Measurements from ENCODE around the gene PNPLA6.

The PNPLA6 gene

GRCh38 chr19:7515645-7516151 is 19.8 kb upstream of the PNPLA6 start, which contains the start of gene ZNF358:
Gene ZNF358 (plus strand): TSS chr19:7516103. CDS start chr19:7519243, 3,140 bp downstream.
- peak; percentile 83 for DNase-seq (ENCODE audit: low spot score)

GRCh38 chr19:7516333-7516732 is 19.2 kb upstream of the PNPLA6 start:
- no peak for DNase-seq (ENCODE audit: low spot score)

- DNase-seq (ENCODE audit: low spot score), result no peak
Observed at GRCh38 chr19:7516878-7517277, 18.6 kb upstream of the PNPLA6 start.

GRCh38 chr19:7519361-7520130 is 16.0 kb upstream of the PNPLA6 start:
- DNase-seq (ENCODE audit: low spot score), result no peak

- DNase-seq (ENCODE audit: low spot score), result no peak
Observed at GRCh38 chr19:7520131-7521051, 15.1 kb upstream of the PNPLA6 start.

- no peak for DNase-seq (ENCODE audit: low spot score)
Observed at GRCh38 chr19:7521551-7522071, 13.9 kb upstream of the PNPLA6 start.

- DNase-seq (ENCODE audit: low spot score), result peak; percentile 99
Observed at GRCh38 chr19:7522072-7522922, 13.2 kb upstream of the PNPLA6 start, which contains the start of gene MCOLN1. Gene MCOLN1 (plus strand): TSS chr19:7522624. CDS start chr19:7522751, 127 bp downstream.

GRCh38 chr19:7522923-7523667 is 12.4 kb upstream of the PNPLA6 start:
- no peak for DNase-seq (ENCODE audit: low spot score)

GRCh38 chr19:7524523-7524922 is 11.0 kb upstream of the PNPLA6 start:
- DNase-seq (ENCODE audit: low spot score), result no peak

GRCh38 chr19:7524992-7525739 is 10.4 kb upstream of the PNPLA6 start:
- DNase-seq (ENCODE audit: low spot score), result no peak

- no peak for DNase-seq (ENCODE audit: low spot score)
Observed at GRCh38 chr19:7526059-7526929, 9.2 kb upstream of the PNPLA6 start.

- no peak for DNase-seq (ENCODE audit: low spot score)
Observed at GRCh38 chr19:7527516-7528191, 7.9 kb upstream of the PNPLA6 start.

- DNase-seq (ENCODE audit: low spot score), result no peak
Observed at GRCh38 chr19:7528192-7528519, 7.4 kb upstream of the PNPLA6 start.

GRCh38 chr19:7528522-7529245 is 6.8 kb upstream of the PNPLA6 start:
- no peak for DNase-seq (ENCODE audit: low spot score)

- DNase-seq (ENCODE audit: low spot score), result no peak
Observed at GRCh38 chr19:7529246-7529600, 6.3 kb upstream of the PNPLA6 start.

- DNase-seq (ENCODE audit: low spot score), result no peak
Observed at GRCh38 chr19:7529610-7530490, 5.7 kb upstream of the PNPLA6 start.
